Duodenal mucosa (tissue), 2 donors: ENCODE data around the gene MAP3K4.

Experiments
- H3K27ac ChIP-seq: one replicate; pipeline ENCODE4 v1.7.0; 2013; ENCODE audit warnings: low read depth, low read length
- H3K27me3 ChIP-seq, 2 donors: one replicate each; pipeline ENCODE4 v1.7.0; 2013; ENCODE audit warnings: low read length in 2 of 2, control low read depth in 1 of 2; ENCODE audit not compliant: insufficient read depth in 2 of 2, control insufficient read depth in 1 of 2
- H3K36me3 ChIP-seq, 2 donors: one replicate each; pipeline ENCODE4 v1.7.0; 2013; ENCODE audit warnings: low read length in 2 of 2, control low read depth in 1 of 2; ENCODE audit not compliant: insufficient read depth in 2 of 2, control insufficient read depth in 1 of 2
- H3K4me1 ChIP-seq, 2 donors: one replicate each; pipeline ENCODE4 v1.7.0; 2013; ENCODE audit warnings: low read length in 2 of 2, control low read depth in 1 of 2; ENCODE audit not compliant: insufficient read depth in 2 of 2, control insufficient read depth in 1 of 2
- H3K4me3 ChIP-seq, 2 donors: one replicate each; pipeline ENCODE4 v1.7.0; 2013; ENCODE audit warnings: low read length in 2 of 2, low read depth in 1 of 2
- H3K9ac ChIP-seq, 2 donors: one replicate each; pipeline ENCODE4 v1.7.0; 2013; ENCODE audit warnings: low read length in 2 of 2, low read depth in 1 of 2
- H3K9me3 ChIP-seq, 2 donors: one replicate each; pipeline ENCODE4 v1.7.0; 2013; ENCODE audit warnings: low read length in 2 of 2, control low read depth in 1 of 2; ENCODE audit not compliant: control insufficient read depth in 1 of 2

Gene MAP3K4

GRCh38 chr6:161132384-161132783, 140.8 kb downstream of the MAP3K4 start:
- Histone ChIP-seq H3K9me3 (no peaks in the 10 kb centered on the region), H3K27me3 (no peaks in the 10 kb centered on the region), H3K27ac (no peak overlapping the region), H3K36me3 (peaks cover 3 to 12% of the 10 kb centered on the region in 2 donors), H3K9ac (no peak overlapping the region), H3K4me3 (no peak overlapping the region), H3K4me1 (no peaks in the 10 kb centered on the region)

DNA sequence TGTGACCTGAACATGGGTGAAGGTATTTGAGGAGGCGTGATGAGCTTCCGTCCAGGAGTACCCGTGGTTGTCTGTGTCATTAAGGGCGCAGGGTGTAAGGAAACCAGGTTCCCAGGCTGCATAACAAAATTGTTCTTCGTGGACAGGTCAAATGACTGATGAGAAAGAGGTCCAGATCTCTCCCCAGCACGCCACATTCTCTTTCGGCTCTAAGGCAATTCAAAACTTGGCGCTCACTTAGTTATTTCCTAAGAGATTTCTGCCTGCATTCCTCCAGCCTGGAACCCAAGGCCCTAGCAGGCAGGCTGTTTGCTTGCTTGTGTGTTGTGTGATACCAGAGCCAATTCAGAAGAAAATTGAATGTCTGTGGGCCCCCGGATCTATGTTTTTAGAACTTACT, 142.4 kb downstream of the MAP3K4 start:
- Histone ChIP-seq H3K27me3 (no peaks in the 10 kb centered on the region), H3K4me1 (no peaks in the 10 kb centered on the region), H3K9me3 (no peaks in the 10 kb centered on the region), H3K9ac (no peak overlapping the region), H3K27ac (no peak overlapping the region), H3K36me3 (peaks cover 0 to 7% of the 10 kb centered on the region in 2 donors), H3K4me3 (no peak overlapping the region)

DNA sequence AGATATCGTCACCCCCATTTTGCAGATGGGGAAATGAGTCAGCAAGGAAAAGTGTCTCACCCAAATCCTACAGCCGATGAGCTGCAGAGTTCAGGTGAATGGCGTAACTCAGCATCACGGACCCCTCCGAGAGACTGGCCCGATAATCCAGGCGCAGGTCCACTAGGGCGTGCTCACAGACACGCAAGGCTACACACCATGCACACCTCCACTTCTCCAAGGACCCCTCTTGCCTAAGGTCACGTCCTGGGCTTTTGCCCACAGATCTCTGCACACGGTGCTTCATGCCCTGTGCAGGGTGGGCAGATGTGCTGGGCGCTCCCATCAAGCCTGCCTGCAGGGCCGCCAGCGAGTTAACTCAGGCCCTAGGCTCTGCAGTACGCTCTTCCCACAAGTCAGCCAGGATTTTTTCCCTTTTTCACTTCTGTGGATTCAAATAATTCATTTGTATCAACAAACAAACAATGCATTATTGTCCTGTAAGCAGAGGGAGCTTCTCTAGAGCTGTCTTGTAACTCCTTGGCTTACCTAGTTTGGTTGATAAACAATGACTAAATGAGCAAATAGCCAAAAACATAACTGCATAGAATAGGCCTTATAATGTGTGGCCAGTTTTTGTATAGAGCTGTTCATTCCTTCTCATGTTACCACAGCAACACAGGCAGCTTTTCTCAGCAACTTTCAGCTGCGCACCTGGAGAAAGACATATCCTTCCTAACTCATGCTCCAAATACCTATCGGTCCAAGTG, 143.2 kb downstream of the MAP3K4 start:
- Histone ChIP-seq H3K36me3 (peaks cover 0 to 7% of the 10 kb centered on the region in 2 donors), H3K27me3 (no peaks in the 10 kb centered on the region), H3K27ac (no peak overlapping the region), H3K4me1 (no peaks in the 10 kb centered on the region), H3K9ac (no peak overlapping the region), H3K9me3 (no peaks in the 10 kb centered on the region), H3K4me3 (no peak overlapping the region)

DNA sequence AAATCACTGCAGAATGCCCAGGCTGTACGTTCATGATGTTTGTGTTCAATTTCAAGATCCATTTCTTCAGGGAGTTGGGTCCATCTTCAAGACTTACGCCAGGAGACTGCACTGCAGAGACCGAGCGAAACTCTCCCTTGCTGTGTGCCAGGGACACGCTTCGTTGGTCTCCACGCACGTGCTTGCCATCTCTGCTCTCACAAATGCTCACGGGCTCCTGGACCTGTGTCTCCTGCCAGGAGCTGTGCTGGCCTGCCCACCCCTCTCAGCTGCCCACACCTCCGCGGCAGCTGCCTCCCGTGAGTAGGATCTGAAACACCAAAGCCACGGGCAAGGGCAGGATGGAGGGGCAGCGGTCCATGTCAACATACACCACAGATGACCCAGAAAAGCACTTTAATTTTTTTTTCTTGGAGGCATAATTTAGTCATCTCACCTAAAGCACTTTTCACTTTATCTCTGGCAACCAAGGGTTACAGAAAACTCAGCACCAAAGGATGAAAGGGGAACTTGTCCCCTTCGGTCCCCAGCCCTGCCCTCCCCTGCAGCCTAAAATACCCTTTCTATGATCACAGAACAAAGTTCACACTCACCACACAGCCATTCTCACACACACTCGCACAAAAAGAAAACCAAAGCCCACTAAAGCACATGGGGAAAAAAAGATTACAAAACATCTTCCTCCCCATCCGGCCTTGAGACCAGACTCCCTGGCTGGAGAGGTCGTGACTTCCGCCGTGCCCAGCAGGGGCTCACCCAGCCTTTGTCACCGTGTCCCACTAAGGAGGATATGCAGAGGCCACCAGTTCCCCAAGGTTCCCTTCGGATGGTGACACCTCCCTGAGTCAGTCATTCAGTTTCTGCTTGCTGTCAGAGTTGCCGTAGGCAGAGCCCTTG, 144.4 kb downstream of the MAP3K4 start:
- H3K9ac ChIP-seq: no peak overlapping the region
- no peak overlapping the region for H3K4me3 ChIP-seq
- H3K27me3 ChIP-seq: no peaks in the 10 kb centered on the region
- H3K9me3 ChIP-seq: no peaks in the 10 kb centered on the region
- no peaks in the 10 kb centered on the region for H3K4me1 ChIP-seq
- peaks cover 0 to 7% of the 10 kb centered on the region in 2 donors for H3K36me3 ChIP-seq
- H3K27ac ChIP-seq: no peak overlapping the region

GRCh38 chr6:161136655-161137054, 145.1 kb downstream of the MAP3K4 start:
- no peaks in the 10 kb centered on the region for H3K4me1 ChIP-seq
- H3K4me3 ChIP-seq: no peak overlapping the region
- no peak overlapping the region for H3K9ac ChIP-seq
- peaks cover 0 to 6% of the 10 kb centered on the region in 2 donors for H3K36me3 ChIP-seq
- H3K27me3 ChIP-seq: no peaks in the 10 kb centered on the region
- no peak overlapping the region for H3K27ac ChIP-seq
- no peaks in the 10 kb centered on the region for H3K9me3 ChIP-seq

DNA sequence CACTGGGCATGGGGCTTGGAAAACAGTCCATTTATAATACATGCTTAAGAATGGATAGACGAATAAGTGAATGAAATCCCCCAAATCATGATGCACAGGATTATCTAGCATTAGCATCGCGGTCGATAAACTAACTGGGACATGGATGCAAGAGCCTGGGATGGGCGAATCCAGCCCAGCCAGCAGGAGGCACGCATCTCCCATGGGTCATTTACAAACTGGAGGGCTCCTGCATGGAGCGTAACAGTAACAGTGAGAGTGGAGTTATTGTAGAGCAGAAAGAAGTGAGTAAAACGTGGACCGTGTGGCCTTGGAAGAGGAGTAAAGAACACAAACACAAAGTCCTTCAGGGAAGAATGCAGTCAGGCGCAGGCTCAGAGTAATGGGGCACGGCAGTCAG, 145.8 kb downstream of the MAP3K4 start:
- no peaks in the 10 kb centered on the region for H3K9me3 ChIP-seq
- H3K9ac ChIP-seq: no peak overlapping the region
- no peak overlapping the region for H3K4me3 ChIP-seq
- no peaks in the 10 kb centered on the region for H3K4me1 ChIP-seq
- H3K27ac ChIP-seq: no peak overlapping the region
- peaks cover 0 to 2% of the 10 kb centered on the region in 2 donors for H3K36me3 ChIP-seq
- H3K27me3 ChIP-seq: no peaks in the 10 kb centered on the region

GRCh38 chr6:161137839-161138542, 146.4 kb downstream of the MAP3K4 start:
- Histone ChIP-seq H3K9me3 (no peaks in the 10 kb centered on the region), H3K36me3 (no peaks in the 10 kb centered on the region), H3K9ac (no peak overlapping the region), H3K27ac (no peak overlapping the region), H3K27me3 (no peaks in the 10 kb centered on the region), H3K4me3 (no peak overlapping the region), H3K4me1 (no peaks in the 10 kb centered on the region)

DNA sequence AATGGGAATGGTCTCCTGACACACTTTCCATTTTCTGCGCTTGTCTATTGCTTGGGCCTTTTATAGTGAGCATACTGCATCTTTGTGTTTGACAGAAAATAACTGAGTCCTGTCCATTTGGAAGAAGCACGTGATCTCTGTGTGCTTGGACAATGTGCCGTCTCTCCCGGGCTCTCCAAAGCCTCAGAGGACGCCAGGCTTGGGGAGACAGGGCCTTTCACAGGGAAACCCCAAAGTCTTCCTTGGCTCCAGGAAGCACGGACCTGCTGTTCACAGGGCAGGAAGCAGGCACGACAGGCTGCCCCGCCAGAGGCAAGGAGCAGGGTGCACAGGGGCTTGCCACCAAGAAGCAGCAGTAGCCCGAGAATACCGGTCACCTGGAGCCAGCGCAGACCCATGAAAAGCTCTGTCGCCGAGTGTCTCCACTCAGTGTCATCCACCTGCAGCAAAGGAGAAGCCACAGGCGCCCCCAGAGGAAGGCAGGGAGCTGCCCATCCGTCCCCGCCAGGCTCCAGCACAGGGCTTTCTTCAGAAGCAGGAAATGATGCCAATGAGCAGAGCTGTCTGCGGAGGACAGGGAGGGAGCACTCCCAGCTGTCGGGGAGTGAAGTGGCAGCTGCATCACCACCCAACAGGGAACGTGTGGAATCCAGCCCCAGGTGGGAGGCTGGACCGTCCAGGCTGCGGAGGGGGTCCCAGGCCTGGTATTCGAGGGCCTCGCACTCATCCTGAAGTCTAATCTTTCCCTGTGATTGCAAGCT, 147.2 kb downstream of the MAP3K4 start:
- Histone ChIP-seq H3K4me1 (no peaks in the 10 kb centered on the region), H3K9ac (no peak overlapping the region), H3K27ac (no peak overlapping the region), H3K9me3 (no peaks in the 10 kb centered on the region), H3K36me3 (no peaks in the 10 kb centered on the region), H3K27me3 (no peaks in the 10 kb centered on the region), H3K4me3 (no peak overlapping the region)

GRCh38 chr6:161139304-161139765, 147.8 kb downstream of the MAP3K4 start:
- H3K27ac ChIP-seq: no peak overlapping the region
- H3K4me3 ChIP-seq: no peak overlapping the region

More at GRCh38 chr6:161139304-161139765, 147.8 kb downstream of the MAP3K4 start:
- no peaks in the 10 kb centered on the region for H3K27me3 ChIP-seq
- H3K4me1 ChIP-seq: no peaks in the 10 kb centered on the region
- H3K9me3 ChIP-seq: no peaks in the 10 kb centered on the region
- H3K9ac ChIP-seq: no peak overlapping the region
- no peaks in the 10 kb centered on the region for H3K36me3 ChIP-seq
